HCT116 (cell line): ENCODE results near the gene ALLC.

ENCODE experiments used
- CTCF ChIP-seq, 3 experiments: fragments of 200-600 bp in 1 of 3; sonication (generic) in 1 of 3; IDR thresholded peaks in 2 of 3; conservative IDR thresholded peaks in 1 of 3; 2 replicates each; pipeline ENCODE4 v1.5.1; 2012 to 2017; ENCODE audit warnings: low read depth in 2 of 3, low read length in 2 of 3, antibody characterized with exemption in 1 of 3, borderline replicate concordance in 1 of 3, control low read depth in 1 of 3, mild to moderate bottlenecking in 1 of 3, mixed read lengths in 1 of 3, mixed run types in 1 of 3, moderate library complexity in 1 of 3; ENCODE audit not compliant: insufficient read depth in 1 of 3
- EZH2 ChIP-seq: fragments of 200-600 bp; sonication (generic); IDR thresholded peaks from 2 replicates; pipeline ENCODE4 v1.6.1; 2017; ENCODE audit warnings: antibody characterized with exemption, mixed run types
- JUND ChIP-seq: IDR thresholded peaks from 2 replicates; pipeline ENCODE4 v1.6.1; 2012
- POLR2A ChIP-seq: IDR thresholded peaks from 2 replicates; pipeline ENCODE4 v1.7.0; 2011; ENCODE audit warnings: borderline replicate concordance; ENCODE audit not compliant: insufficient read depth, insufficient read length; ENCODE audit errors: extremely low read depth
- SIN3A ChIP-seq: IDR thresholded peaks from 2 replicates; pipeline ENCODE4 v1.6.1; 2012; ENCODE audit warnings: low read depth
- SRF ChIP-seq: IDR thresholded peaks from 2 replicates; pipeline ENCODE4 v1.6.1; 2012; ENCODE audit warnings: low read depth
- TCF7L2 ChIP-seq: IDR thresholded peaks from 2 replicates; pipeline ENCODE4 v1.7.0; 2011; ENCODE audit warnings: borderline replicate concordance, inconsistent platforms; ENCODE audit not compliant: insufficient read depth, insufficient read length; ENCODE audit errors: extremely low read depth
- ZNF274 ChIP-seq: fragments of 200-500 bp; sonication (Bioruptor generic); IDR thresholded peaks from 2 replicates; pipeline ENCODE4 v1.6.1; 2014; ENCODE audit warnings: mild to moderate bottlenecking, low read depth, low read length, inconsistent platforms

GRCh38 chr2:3635171-3635974, 22.6 kb upstream of the ALLC start:
- TF ChIP-seq TCF7L2 (no peak), EZH2 (no peak), SIN3A (no peak), POLR2A (no peak), JUND (no peak), CTCF (IDR thresholded peaks at IDR 0.05 in 2 of 3, conservative IDR thresholded peaks at IDR 0.05 in 1 of 3; ENCODE audit: borderline replicate concordance in 1 of 3, insufficient read depth in 1 of 3, low read depth in 2 of 3, low read length in 2 of 3) (no peak), SRF (no peak), ZNF274 (no peak)
